ENCODE results near the gene ARID1B.

GRCh38 chr6:157055863-157056262 lies 278.7 kb downstream of the ARID1B start:
- TF ChIP-seq CTCF (IDR thresholded peaks at IDR 0.05; ENCODE audit: poor library complexity) (no peak), EZH2 (IDR thresholded peaks at IDR 0.05; ENCODE audit: borderline replicate concordance) (no peak)
